ENCODE data around the gene RNF166. TPM values are rescaled to one million over a fixed set of nuclear protein-coding genes. Genes with fewer than 3 reads are reported as not detected.

The RNF166 gene
- total and polyA plus RNA-seq, 2 donors (not counting 3 experiments of a cell fraction or from before 2014, with no cell fraction given): 27.6 to 38.8 TPM

DNA sequence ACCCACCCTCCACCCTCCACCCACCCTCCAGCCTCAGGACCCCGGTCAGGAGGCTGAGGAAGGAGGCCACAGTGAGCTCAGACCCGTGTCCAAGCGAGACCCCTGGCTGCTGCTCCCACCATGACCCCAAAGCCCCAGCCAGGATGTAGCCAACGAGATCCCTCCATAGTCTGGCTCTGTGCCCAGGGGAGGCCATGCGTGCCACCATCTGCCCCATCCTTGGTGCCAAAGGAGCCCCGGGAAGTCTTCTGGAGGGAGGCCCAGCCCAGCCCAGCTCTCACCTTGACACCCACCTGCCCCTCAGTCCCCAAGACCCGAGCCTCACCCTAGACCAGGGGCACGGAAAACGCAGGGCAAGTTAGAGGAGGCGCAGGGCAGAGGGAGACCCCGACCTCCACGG lies 44.6 kb upstream of the RNF166 start:
- H2AFZ ChIP-seq (ENCODE audit: low read depth, low read length): no peak overlapping the region
- H3K9me3 ChIP-seq (replicated peaks; ENCODE audit: control insufficient read depth, insufficient read depth, low read length): no peaks in the 10 kb centered on the region
- H3K4me1 ChIP-seq (ENCODE audit: control insufficient read depth, extremely low read depth, insufficient read depth, low read length): peaks cover 6% of the 10 kb centered on the region
- no peak for DNase-seq (ENCODE audit: low read depth, low spot score)
- H3K79me2 ChIP-seq (ENCODE audit: control insufficient read depth, insufficient read depth, low read length): peaks cover 61% of the 10 kb centered on the region
- no peaks in the 10 kb centered on the region for H4K20me1 ChIP-seq (replicated peaks; ENCODE audit: control insufficient read depth, extremely low read depth, insufficient read depth, low read length)
- dilution Hi-C loops (cut with MboI; ENCODE audit: extremely low pct_ligation_motif_present, low sequenced_read_pairs) (no loop called here), intact Hi-C loops (cut with micrococcal nuclease) (no loop called here)
- ChIA-PET POLR2A (no interaction called here), CTCF (interaction anchor here (4.7 kb wide), 1 partner anchor 13 kb away, joined by 19 read pairs; no protein-coding TSS in a partner anchor)
- H3K27ac ChIP-seq (ENCODE audit: insufficient read depth, low read depth, low read length): no peak overlapping the region
- no peaks in the 10 kb centered on the region for H3K9me1 ChIP-seq (replicated peaks; ENCODE audit: control insufficient read depth, extremely low read depth, insufficient read depth, low read length)
- H3K4me3 ChIP-seq (replicated peaks in 1 of 3; ENCODE audit: insufficient read depth in 1 of 3, low read depth in 1 of 3, low read length in 3 of 3): no peak overlapping the region
- FAIRE-seq: no peak
- no TSS peak for BruUV-seq (replicated peaks)
- no peak overlapping the region for H3K9ac ChIP-seq (replicated peaks; ENCODE audit: extremely low read depth, insufficient read depth, low read length)
- no peaks in the 10 kb centered on the region for H3K27me3 ChIP-seq (ENCODE audit: control insufficient read depth in 2 of 2, insufficient read depth in 2 of 2, low read length in 2 of 2)
- H3K36me3 ChIP-seq (ENCODE audit: control insufficient read depth in 2 of 2, extremely low read depth in 1 of 2, insufficient read depth in 2 of 2, low read length in 2 of 2): peaks cover 3 to 9% of the 10 kb centered on the region in 2 experiments
- H3K4me2 ChIP-seq (ENCODE audit: insufficient read depth, low read length): no peak overlapping the region
- TF ChIP-seq, protein P1, sequence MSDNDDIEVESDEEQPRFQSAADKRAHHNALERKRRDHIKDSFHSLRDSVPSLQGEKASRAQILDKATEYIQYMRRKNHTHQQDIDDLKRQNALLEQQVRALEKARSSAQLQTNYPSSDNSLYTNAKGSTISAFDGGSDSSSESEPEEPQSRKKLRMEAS (IDR thresholded peaks at IDR 0.05; ENCODE audit: insufficient read depth, insufficient read length): no peak
- TF ChIP-seq, protein P2, sequence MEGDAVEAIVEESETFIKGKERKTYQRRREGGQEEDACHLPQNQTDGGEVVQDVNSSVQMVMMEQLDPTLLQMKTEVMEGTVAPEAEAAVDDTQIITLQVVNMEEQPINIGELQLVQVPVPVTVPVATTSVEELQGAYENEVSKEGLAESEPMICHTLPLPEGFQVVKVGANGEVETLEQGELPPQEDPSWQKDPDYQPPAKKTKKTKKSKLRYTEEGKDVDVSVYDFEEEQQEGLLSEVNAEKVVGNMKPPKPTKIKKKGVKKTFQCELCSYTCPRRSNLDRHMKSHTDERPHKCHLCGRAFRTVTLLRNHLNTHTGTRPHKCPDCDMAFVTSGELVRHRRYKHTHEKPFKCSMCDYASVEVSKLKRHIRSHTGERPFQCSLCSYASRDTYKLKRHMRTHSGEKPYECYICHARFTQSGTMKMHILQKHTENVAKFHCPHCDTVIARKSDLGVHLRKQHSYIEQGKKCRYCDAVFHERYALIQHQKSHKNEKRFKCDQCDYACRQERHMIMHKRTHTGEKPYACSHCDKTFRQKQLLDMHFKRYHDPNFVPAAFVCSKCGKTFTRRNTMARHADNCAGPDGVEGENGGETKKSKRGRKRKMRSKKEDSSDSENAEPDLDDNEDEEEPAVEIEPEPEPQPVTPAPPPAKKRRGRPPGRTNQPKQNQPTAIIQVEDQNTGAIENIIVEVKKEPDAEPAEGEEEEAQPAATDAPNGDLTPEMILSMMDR (IDR thresholded peaks at IDR 0.05; ENCODE audit: extremely low read depth in 1 of 2, insufficient read depth in 1 of 2, low read depth in 1 of 2, low read length in 2 of 2): no peak
- TF ChIP-seq POLR2A (IDR thresholded peaks at IDR 0.05; ENCODE audit: low read depth, low read length): no peak
- no peak for TF ChIP-seq GATA2 (IDR thresholded peaks at IDR 0.05; ENCODE audit: insufficient read depth, insufficient read length, low read depth, low read length)
- TF ChIP-seq POLR2AphosphoS5 (IDR thresholded peaks at IDR 0.05; ENCODE audit: insufficient read depth, low read depth, low read length): no peak
- TF ChIP-seq JUN (IDR thresholded peaks at IDR 0.05; ENCODE audit: borderline replicate concordance, insufficient read depth, insufficient read length, low read depth): no peak
- TF ChIP-seq EZH2 (IDR thresholded peaks at IDR 0.05; ENCODE audit: borderline replicate concordance, low read depth, low read length, severe bottlenecking): no peak
- TF ChIP-seq FOS (IDR thresholded peaks at IDR 0.05; ENCODE audit: borderline replicate concordance, insufficient read depth, low read length): no peak
- TF ChIP-seq MYC (IDR thresholded peaks at IDR 0.05; ENCODE audit: low read depth, low read length): no peak

Measured in endothelial cell of umbilical vein (primary cell).